ENCODE measurements around the gene TKFC.

Gene TKFC, protein sequence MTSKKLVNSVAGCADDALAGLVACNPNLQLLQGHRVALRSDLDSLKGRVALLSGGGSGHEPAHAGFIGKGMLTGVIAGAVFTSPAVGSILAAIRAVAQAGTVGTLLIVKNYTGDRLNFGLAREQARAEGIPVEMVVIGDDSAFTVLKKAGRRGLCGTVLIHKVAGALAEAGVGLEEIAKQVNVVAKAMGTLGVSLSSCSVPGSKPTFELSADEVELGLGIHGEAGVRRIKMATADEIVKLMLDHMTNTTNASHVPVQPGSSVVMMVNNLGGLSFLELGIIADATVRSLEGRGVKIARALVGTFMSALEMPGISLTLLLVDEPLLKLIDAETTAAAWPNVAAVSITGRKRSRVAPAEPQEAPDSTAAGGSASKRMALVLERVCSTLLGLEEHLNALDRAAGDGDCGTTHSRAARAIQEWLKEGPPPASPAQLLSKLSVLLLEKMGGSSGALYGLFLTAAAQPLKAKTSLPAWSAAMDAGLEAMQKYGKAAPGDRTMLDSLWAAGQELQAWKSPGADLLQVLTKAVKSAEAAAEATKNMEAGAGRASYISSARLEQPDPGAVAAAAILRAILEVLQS

DNA sequence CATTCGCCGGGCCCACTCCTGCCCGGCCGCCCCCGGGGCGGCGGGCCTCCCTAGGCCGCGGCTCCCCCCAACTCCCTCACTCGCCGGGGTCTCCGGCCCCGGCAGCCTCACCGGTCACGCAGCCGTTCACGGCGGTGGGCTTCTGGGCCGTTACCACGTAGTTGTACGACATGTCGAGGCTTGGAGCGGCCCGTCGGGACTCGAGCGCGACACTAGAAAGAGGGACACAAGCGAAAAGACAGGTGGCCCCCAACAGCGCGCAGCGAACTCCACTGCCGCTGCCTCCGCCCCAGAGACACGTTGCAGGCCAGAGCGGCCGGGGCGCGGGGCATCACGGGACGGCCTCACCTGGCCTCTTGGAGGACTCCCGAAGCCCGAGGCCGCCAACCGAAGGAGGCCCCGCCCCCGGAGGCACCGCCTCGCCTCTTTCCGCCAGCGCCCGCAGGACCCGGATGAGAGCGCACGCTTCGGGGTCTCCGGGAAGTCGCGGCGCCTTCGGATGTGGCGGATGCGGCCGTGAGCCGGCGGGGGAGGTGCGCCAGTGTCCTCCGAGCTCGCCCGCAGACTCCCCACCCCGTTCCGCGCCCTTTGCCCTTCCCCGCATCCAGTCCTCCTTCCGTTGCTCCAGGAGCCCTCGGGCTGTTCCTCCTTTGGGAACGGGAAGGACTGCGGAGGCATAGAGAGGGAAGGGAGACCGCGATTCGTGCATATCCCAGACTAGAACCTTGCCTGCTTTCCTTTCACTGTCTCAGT, at the start of gene TKFC, which contains the start of gene DDB1:
Gene TKFC, plus strand, starts transcription at position 432 of the 753 bp plus-strand sequence. CDS start 1,501 bp downstream, outside the sequence.
Gene DDB1, minus strand, starts transcription at position 309 of the 753 bp plus-strand sequence. Its CDS starts 137 bp downstream, at position 172.
- Histone ChIP-seq H3K4me2 (ENCODE audit: low read length) (peak within 1 kb of the TSS; percentile 96), H2AFZ (ENCODE audit: low read depth, low read length) (peak within 1 kb of the TSS; percentile 50; the same call in 1 of the 2 replicates), H3K36me3 (replicated peaks; ENCODE audit: low read depth, low read length) (peaks cover 26% of the 10 kb centered on the region), H3K4me1 (ENCODE audit: low read length) (peaks cover 29% of the 10 kb centered on the region), H3K9me3 (ENCODE audit: insufficient read depth, low read length) (no peaks in the 10 kb centered on the region), H3K4me3 (ENCODE audit: low read length) (peak within 1 kb of the TSS; percentile 89), H3K79me2 (ENCODE audit: low read length) (peaks cover 60% of the 10 kb centered on the region), H4K20me1 (ENCODE audit: insufficient read depth, low read length) (peaks cover 14% of the 10 kb centered on the region), H3K27ac (ENCODE audit: low read length) (peak within 1 kb of the TSS; percentile 54), H3K27me3 (ENCODE audit: low read depth, low read length) (no peaks in the 10 kb centered on the region), H3K9ac (ENCODE audit: low read length) (peak within 1 kb of the TSS; percentile 90)
- TF ChIP-seq, protein P1, sequence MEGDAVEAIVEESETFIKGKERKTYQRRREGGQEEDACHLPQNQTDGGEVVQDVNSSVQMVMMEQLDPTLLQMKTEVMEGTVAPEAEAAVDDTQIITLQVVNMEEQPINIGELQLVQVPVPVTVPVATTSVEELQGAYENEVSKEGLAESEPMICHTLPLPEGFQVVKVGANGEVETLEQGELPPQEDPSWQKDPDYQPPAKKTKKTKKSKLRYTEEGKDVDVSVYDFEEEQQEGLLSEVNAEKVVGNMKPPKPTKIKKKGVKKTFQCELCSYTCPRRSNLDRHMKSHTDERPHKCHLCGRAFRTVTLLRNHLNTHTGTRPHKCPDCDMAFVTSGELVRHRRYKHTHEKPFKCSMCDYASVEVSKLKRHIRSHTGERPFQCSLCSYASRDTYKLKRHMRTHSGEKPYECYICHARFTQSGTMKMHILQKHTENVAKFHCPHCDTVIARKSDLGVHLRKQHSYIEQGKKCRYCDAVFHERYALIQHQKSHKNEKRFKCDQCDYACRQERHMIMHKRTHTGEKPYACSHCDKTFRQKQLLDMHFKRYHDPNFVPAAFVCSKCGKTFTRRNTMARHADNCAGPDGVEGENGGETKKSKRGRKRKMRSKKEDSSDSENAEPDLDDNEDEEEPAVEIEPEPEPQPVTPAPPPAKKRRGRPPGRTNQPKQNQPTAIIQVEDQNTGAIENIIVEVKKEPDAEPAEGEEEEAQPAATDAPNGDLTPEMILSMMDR (IDR thresholded peaks at IDR 0.05; ENCODE audit: low read depth, low read length): no peak
- TF ChIP-seq EZH2phosphoT487 (IDR thresholded peaks at IDR 0.05; ENCODE audit: low read depth): no peak

DNA sequence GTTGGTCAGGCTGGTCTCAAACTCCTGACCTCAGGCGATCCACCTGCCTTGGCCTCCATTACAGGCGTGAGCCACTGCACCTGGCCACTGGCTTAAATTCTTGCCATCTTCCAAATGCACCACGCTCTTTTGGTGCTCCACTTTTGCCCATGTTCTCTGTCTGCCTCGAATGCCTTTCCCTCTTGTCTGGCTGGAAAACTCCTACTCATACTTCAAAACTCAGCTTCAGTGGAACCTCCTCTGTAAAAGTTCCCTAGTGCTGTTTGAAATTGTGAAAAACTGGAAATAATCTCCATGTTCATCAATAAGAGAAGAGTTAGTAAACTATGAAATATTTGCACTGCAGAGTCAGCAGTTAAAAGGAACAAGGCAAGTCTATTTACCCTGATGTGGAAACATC, 49.4 kb upstream of the TKFC start:
- H3K27ac ChIP-seq (ENCODE audit: low read length): no peak overlapping the region
- TF ChIP-seq, protein P1 (IDR thresholded peaks at IDR 0.05; ENCODE audit: low read depth, low read length): no peak
- TF ChIP-seq EZH2phosphoT487 (IDR thresholded peaks at IDR 0.05; ENCODE audit: low read depth): no peak
- H3K36me3 ChIP-seq (replicated peaks; ENCODE audit: low read depth, low read length): peaks cover 21% of the 10 kb centered on the region
- H3K4me1 ChIP-seq (ENCODE audit: low read length): no peaks in the 10 kb centered on the region
- H3K4me3 ChIP-seq (ENCODE audit: low read length): no peak overlapping the region
- H3K4me2 ChIP-seq (ENCODE audit: low read length): no peak overlapping the region
- no peaks in the 10 kb centered on the region for H3K27me3 ChIP-seq (ENCODE audit: low read depth, low read length)
- H3K9me3 ChIP-seq (ENCODE audit: insufficient read depth, low read length): no peaks in the 10 kb centered on the region
- no peak overlapping the region for H2AFZ ChIP-seq (ENCODE audit: low read depth, low read length)
- no peaks in the 10 kb centered on the region for H3K79me2 ChIP-seq (ENCODE audit: low read length)
- H4K20me1 ChIP-seq (ENCODE audit: insufficient read depth, low read length): no peaks in the 10 kb centered on the region
- no peak overlapping the region for H3K9ac ChIP-seq (ENCODE audit: low read length)

DNA sequence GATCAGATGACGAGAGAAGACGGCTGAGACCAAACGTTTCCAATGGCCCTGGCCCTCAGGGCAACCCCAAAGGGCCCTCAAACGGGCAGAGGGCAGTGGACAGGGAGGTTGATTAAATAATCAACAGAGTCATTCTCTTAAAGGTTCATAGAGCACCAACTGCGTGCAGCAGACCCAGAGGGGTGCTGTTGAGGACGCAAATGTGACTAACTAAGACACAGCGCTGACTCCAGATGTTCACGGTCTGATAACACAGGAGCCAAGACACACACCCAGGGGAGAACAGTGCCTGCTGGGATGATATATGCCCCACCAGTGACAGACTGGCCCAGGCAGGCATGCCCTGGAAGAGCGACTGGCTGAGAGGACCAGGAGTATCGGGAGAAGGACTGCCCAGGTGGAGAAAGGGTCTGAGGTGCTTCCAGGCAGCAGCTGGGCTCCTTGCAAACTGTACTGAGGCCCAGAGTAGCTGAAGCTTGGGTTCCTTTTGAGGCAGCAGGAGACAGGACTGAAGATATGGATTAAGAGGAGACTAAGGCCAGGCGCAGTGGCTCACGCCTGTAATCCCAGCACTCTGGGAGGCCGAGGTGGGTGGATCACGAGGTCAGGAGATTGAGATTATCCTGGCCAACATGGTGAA, 45.6 kb upstream of the TKFC start:
- Histone ChIP-seq H3K4me3 (ENCODE audit: low read length) (no peak overlapping the region), H4K20me1 (ENCODE audit: insufficient read depth, low read length) (no peaks in the 10 kb centered on the region), H3K27ac (ENCODE audit: low read length) (no peak overlapping the region), H3K9me3 (ENCODE audit: insufficient read depth, low read length) (no peaks in the 10 kb centered on the region), H3K79me2 (ENCODE audit: low read length) (peaks cover 9% of the 10 kb centered on the region), H3K4me2 (ENCODE audit: low read length) (no peak overlapping the region), H3K36me3 (replicated peaks; ENCODE audit: low read depth, low read length) (peaks cover 17% of the 10 kb centered on the region), H3K27me3 (ENCODE audit: low read depth, low read length) (no peaks in the 10 kb centered on the region), H2AFZ (ENCODE audit: low read depth, low read length) (no peak overlapping the region), H3K9ac (ENCODE audit: low read length) (no peak overlapping the region), H3K4me1 (ENCODE audit: low read length) (no peaks in the 10 kb centered on the region)
- TF ChIP-seq EZH2phosphoT487 (IDR thresholded peaks at IDR 0.05; ENCODE audit: low read depth): no peak
- TF ChIP-seq, protein P1 (IDR thresholded peaks at IDR 0.05; ENCODE audit: low read depth, low read length): no peak
